Smooth muscle cell (in vitro differentiated cells): ENCODE measurements around the gene CCDC89. TPM values are rescaled to one million over a fixed set of nuclear protein-coding genes. Genes with fewer than 3 reads are reported as not detected.

ENCODE experiments used
- DNase-seq: peaks from one replicate; lab custom pipeline; 2025; ENCODE audit not compliant: unreplicated experiment; lab: John Stamatoyannopoulos, UW
- H2AFZ ChIP-seq: fragments of 200-600 bp; sonication (generic); 2 replicates; pipeline ENCODE4 v1.6.0; 2016; ENCODE audit warnings: antibody characterized with exemption, low read depth, mild to moderate bottlenecking
- H3F3A ChIP-seq: fragments of 200-600 bp; sonication (generic); 2 replicates; pipeline ENCODE4 v1.6.0; 2017; ENCODE audit warnings: antibody characterized with exemption, low read depth
- H3K27ac ChIP-seq: fragments of 200-600 bp; sonication (generic); 2 replicates; pipeline ENCODE4 v1.5.1; 2016; ENCODE audit warnings: low read depth, mild to moderate bottlenecking
- H3K27me3 ChIP-seq: fragments of 200-600 bp; sonication (generic); 2 replicates; pipeline ENCODE4 v1.6.1; 2016; ENCODE audit warnings: low read depth, mild to moderate bottlenecking
- H3K36me3 ChIP-seq: fragments of 200-600 bp; sonication (generic); 2 replicates; pipeline ENCODE4 v1.5.1; 2016; ENCODE audit warnings: low read depth
- H3K4me1 ChIP-seq: fragments of 200-600 bp; sonication (generic); 2 replicates; pipeline ENCODE4 v1.5.1; 2016; ENCODE audit warnings: low read depth
- H3K4me2 ChIP-seq: fragments of 200-600 bp; sonication (generic); 2 replicates; pipeline ENCODE4 v1.6.0; 2016; ENCODE audit warnings: mild to moderate bottlenecking
- H3K4me3 ChIP-seq: fragments of 200-600 bp; sonication (generic); 2 replicates; pipeline ENCODE4 v1.5.1; 2016; ENCODE audit warnings: mild to moderate bottlenecking
- H3K79me2 ChIP-seq: fragments of 200-600 bp; sonication (generic); 2 replicates; pipeline ENCODE4 v1.6.0; 2016; ENCODE audit warnings: low read depth, mild to moderate bottlenecking
- H3K9ac ChIP-seq: fragments of 200-600 bp; sonication (generic); 2 replicates; pipeline ENCODE4 v1.6.0; 2016; ENCODE audit warnings: low read depth
- H3K9me3 ChIP-seq: fragments of 200-600 bp; sonication (generic); replicated peaks from 2 replicates; pipeline ENCODE4 v1.5.1; 2016; ENCODE audit warnings: low read depth
- H4K20me1 ChIP-seq: fragments of 200-600 bp; sonication (generic); 2 replicates; pipeline ENCODE4 v1.6.0; 2016; ENCODE audit warnings: low read depth
- WGBS: methylation state at CpG from one replicate; pipeline ENCODE4 v1.1.7; 2016; ENCODE audit warnings: low lambda C conversion rate; 5-methylcytosine and 5-hydroxymethylcytosine counted together
- polyA plus RNA-seq: library from polyadenylated mRNA; unstranded; fragments of >200 nt; fragmentation: Nextera tagmentation; extraction: Ambion mirVana; gene quantifications from 2 replicates; pipeline ENCODE4 v1.2.1, GENCODE V29; 2016
- total RNA-seq: library from RNA; depleted of rRNA; stranded (reverse); fragments of >200 nt; gene quantifications from 2 replicates; pipeline ENCODE4 v1.2.3, GENCODE V29; 2014
- TF ChIP-seq, protein P1 (sequence below): fragments of 200-600 bp; sonication (generic); IDR thresholded peaks from 2 replicates; pipeline ENCODE4 v1.5.1; 2017; ENCODE audit warnings: borderline replicate concordance, mild to moderate bottlenecking, antibody characterized with exemption; ENCODE audit not compliant: insufficient read depth, poor library complexity, severe bottlenecking

CCDC89 gene
- total and polyA plus RNA-seq, 2 experiments from 2014 or later, result not detected

DNA sequence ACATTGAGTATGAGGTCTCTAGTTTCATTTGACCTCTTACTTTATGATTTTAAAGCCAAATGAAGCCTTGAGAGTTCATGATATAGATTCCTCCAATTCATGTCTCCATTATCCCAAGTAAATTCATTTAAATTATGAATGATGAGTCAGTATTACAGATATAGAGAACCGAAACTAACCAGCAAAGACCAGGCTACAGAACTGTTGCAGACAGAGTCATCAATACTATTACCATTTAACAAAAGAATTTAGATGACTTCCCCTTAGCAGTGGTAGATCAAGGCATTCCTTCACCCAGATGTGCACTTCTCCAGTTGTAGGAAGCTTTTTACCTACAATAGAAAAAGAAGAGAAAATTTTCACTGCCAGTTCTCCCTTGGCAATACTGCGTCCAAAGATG, 11.8 kb upstream of the CCDC89 start:
- no peaks in the 10 kb centered on the region for H3K9me3 ChIP-seq
- H4K20me1 ChIP-seq, result no peaks in the 10 kb centered on the region
- no peak overlapping the region for H3K4me3 ChIP-seq
- no peak overlapping the region for H3K27ac ChIP-seq
- H3K9ac ChIP-seq, result no peak overlapping the region
- WGBS, result 91% methylated on average over 2 of the region's 2 CpGs
- H3K79me2 ChIP-seq, result no peaks in the 10 kb centered on the region
- H3F3A ChIP-seq, result no peaks in the 10 kb centered on the region
- H3K27me3 ChIP-seq, result no peaks in the 10 kb centered on the region
- H3K36me3 ChIP-seq, result no peaks in the 10 kb centered on the region
- no peak overlapping the region for H3K4me2 ChIP-seq
- H2AFZ ChIP-seq, result no peak overlapping the region
- H3K4me1 ChIP-seq, result no peaks in the 10 kb centered on the region
- no peak for DNase-seq
- TF ChIP-seq, protein P1, sequence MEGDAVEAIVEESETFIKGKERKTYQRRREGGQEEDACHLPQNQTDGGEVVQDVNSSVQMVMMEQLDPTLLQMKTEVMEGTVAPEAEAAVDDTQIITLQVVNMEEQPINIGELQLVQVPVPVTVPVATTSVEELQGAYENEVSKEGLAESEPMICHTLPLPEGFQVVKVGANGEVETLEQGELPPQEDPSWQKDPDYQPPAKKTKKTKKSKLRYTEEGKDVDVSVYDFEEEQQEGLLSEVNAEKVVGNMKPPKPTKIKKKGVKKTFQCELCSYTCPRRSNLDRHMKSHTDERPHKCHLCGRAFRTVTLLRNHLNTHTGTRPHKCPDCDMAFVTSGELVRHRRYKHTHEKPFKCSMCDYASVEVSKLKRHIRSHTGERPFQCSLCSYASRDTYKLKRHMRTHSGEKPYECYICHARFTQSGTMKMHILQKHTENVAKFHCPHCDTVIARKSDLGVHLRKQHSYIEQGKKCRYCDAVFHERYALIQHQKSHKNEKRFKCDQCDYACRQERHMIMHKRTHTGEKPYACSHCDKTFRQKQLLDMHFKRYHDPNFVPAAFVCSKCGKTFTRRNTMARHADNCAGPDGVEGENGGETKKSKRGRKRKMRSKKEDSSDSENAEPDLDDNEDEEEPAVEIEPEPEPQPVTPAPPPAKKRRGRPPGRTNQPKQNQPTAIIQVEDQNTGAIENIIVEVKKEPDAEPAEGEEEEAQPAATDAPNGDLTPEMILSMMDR, result no peak

DNA sequence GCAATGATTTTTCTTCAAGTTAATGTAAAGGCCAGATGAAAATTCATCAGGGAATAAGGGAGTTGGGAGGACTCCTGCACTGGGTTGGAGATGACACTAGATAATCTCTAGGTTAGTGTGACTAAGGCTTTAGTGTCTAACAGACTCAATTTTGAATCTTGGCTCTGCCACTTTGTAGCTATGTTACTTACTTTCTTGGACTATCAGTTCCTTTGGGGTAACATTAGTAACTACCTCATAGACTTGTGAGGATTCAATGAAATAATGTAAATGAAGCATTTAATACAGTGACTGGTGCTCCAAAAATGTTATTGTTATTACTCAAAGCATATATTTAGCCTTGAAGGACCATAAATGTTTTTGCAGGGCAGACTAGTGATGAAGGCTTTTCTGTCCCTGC, 9.6 kb upstream of the CCDC89 start:
- Histone ChIP-seq H3K4me2 (no peak overlapping the region), H3K4me1 (no peaks in the 10 kb centered on the region), H4K20me1 (no peaks in the 10 kb centered on the region), H2AFZ (no peak overlapping the region), H3K27me3 (no peaks in the 10 kb centered on the region), H3K27ac (no peak overlapping the region), H3K4me3 (no peak overlapping the region), H3K9ac (no peak overlapping the region), H3K9me3 (no peaks in the 10 kb centered on the region), H3K79me2 (no peaks in the 10 kb centered on the region), H3F3A (no peaks in the 10 kb centered on the region), H3K36me3 (no peaks in the 10 kb centered on the region)
- TF ChIP-seq, protein P1, result no peak
- no peak for DNase-seq

DNA sequence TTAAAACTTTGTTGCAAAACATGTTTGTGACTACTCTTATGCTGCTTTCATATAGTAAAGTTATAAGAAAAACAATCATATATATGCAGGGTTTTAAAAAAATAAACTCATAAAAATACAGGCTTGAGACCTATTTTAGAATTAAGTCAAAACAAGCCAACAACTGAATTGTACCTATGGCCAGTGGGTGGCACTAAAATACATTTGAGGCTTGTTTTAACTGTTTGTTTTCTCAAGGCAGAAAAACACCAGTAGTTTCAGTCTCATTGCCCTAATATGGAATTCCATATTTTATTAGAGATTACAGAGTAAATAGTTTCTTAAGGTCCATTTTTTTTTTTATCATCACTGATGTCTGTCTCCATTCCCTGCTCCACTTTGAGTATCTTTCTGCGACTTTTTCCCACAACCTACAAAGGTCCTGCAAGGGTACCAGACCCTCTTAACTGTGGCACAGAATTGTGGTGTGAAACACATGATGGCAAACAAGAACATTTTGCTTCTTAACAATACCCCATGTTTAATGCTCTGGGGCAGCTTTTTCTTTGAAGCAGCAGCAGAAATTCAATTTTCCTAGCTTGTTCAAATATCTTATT, 8.5 kb upstream of the CCDC89 start:
- TF ChIP-seq, protein P1, result peak; percentile 40
- Histone ChIP-seq H3K4me1 (no peaks in the 10 kb centered on the region), H3K27ac (no peak overlapping the region), H3K27me3 (no peaks in the 10 kb centered on the region), H3K79me2 (no peaks in the 10 kb centered on the region), H2AFZ (no peak overlapping the region), H3K9ac (no peak overlapping the region), H4K20me1 (no peaks in the 10 kb centered on the region), H3F3A (no peaks in the 10 kb centered on the region), H3K4me3 (no peak overlapping the region), H3K36me3 (no peaks in the 10 kb centered on the region), H3K9me3 (no peaks in the 10 kb centered on the region), H3K4me2 (no peak overlapping the region)
- 88% methylated on average over 1 of the region's 1 CpG for WGBS
- DNase-seq, result no peak

DNA sequence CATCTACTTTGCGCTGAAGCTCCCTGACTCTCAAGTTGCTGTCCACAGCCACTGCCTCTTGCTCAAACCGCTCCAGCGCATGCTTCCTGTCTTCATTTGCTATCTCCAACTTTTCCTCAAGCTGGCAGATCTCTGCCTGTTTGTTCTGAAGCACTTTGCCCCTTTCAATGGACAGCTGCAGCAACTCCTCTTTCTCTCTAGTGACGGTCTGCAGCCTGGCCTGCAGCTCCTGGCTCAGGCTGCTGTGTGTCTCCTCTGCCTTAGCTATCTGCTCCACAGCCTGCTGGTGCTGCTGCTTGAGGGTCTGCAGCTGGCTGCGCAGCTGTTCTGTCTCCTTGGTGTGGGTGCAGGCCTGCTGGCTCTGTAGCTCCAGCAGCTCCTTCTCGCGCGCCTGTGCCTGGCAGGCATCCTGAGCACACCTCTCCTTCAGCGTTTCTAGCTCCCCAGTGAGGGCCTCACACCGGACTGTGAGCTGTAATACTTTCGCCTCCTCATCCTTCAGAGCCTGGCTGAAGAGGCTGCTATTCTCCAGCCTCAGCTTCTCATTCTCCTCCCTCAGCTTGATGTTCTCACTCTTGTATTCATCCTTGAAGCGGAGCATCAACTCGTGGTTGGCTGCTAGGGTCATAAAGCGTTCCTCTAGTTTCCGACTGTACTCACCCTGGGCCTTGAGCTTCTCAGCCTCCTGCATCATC, 723 bp downstream of the CCDC89 start:
- Histone ChIP-seq H3K36me3 (no peaks in the 10 kb centered on the region), H3K27ac (no peak overlapping the region), H3K4me3 (no peak overlapping the region), H3K4me1 (no peaks in the 10 kb centered on the region), H4K20me1 (no peaks in the 10 kb centered on the region), H3K27me3 (no peaks in the 10 kb centered on the region), H2AFZ (no peak overlapping the region), H3K9me3 (no peaks in the 10 kb centered on the region), H3F3A (no peaks in the 10 kb centered on the region), H3K4me2 (no peak overlapping the region), H3K9ac (no peak overlapping the region), H3K79me2 (no peaks in the 10 kb centered on the region)
- 90% methylated on average over 15 of the region's 15 CpGs for WGBS
- DNase-seq, result no peak
- TF ChIP-seq, protein P1, result no peak
